Measurements from ENCODE around the gene EZH1. TPM values are rescaled to one million over a fixed set of nuclear protein-coding genes. Genes with fewer than 3 reads are reported as not detected.
A peak's percentile ranks its signal among the peaks of the same experiment; 100 is the strongest.

The EZH1 gene
- total RNA-seq, 1 experiment from 2014 or later, result 22.4 TPM

DNA sequence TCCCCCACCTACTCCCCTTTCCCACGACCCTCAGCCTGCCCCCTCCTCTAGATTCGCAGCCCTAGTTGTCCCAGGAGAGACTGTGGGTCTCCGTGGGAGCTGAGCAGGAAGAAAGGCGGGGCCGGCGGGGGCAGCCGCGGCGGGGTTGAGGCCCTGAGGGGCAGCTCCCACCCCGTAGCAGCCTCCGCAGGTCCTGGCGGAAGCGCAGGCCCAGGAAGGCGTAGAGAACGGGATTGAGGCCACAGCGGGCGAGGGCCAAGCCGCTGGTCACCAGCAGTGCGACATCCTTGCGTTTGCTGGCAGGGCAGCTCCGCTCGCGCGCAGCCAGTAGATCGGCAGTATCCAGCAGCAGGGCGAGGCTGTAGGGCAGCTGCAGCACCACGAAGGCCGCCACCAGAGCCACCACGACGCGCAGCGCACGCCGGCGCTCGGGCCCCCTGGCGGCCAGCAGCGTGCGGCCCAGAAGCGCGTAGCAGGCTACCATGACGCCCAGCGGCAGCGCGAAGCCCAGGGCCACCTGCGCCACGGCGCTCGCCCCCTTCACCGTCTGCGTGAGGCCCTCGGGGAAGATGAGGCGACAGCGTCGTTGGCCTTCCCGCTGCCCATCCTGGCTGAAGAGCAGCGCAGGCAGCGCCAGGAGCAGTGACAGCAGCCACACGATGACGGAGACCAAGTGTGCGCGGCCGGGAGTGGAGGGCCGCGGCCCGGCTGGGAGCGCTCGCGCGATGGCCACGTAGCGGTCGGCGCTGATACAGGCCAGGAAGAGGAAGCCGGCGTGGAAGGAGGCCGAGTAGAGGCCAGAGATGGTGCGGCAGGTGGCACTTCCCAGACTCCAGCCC, 65.1 kb downstream of the EZH1 start:
- Mint-ChIP-seq H3K36me3 (no peaks in the 10 kb centered on the region), H3K9me3 (no peaks in the 10 kb centered on the region), H3K4me1 (peaks cover 41% of the 10 kb centered on the region), H3K27ac (peak overlapping the region; percentile 86), H3K27me3 (ENCODE audit: low read depth) (peaks cover 22% of the 10 kb centered on the region), H3K4me3 (peak overlapping the region; percentile 66)
- ATAC-seq (peak; percentile 10), DNase-seq (ENCODE audit: low spot score) (peak; percentile 82)
- CTCF ChIA-PET, result interaction anchor here (0.6 to 6.5 kb wide), 33 partner anchors 10 to 249 kb away, joined by 3 to 122 read pairs (median 5); partner anchors contain the start of genes BECN1, PSMC3IP, PSME3 and RAMP2
- POLR2A ChIA-PET, result interaction anchor here (0.8 to 2.5 kb wide), 8 partner anchors 10 to 102 kb away, joined by 3 to 13 read pairs (median 4); partner anchors contain the start of genes PSMC3IP, RETREG3, TUBG1 and TUBG2
- TF ChIP-seq, protein P1, sequence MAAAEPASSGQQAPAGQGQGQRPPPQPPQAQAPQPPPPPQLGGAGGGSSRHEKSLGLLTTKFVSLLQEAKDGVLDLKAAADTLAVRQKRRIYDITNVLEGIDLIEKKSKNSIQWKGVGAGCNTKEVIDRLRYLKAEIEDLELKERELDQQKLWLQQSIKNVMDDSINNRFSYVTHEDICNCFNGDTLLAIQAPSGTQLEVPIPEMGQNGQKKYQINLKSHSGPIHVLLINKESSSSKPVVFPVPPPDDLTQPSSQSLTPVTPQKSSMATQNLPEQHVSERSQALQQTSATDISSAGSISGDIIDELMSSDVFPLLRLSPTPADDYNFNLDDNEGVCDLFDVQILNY (CRISPR knock-in tag; IDR thresholded peaks at IDR 0.05), result peak; percentile 99
- peak; percentile 30; the same call in 1 of the 2 replicates for TF ChIP-seq NFYB (CRISPR knock-in tag; conservative IDR thresholded peaks at IDR 0.05; ENCODE audit: low read depth)
- TF ChIP-seq, protein P2, sequence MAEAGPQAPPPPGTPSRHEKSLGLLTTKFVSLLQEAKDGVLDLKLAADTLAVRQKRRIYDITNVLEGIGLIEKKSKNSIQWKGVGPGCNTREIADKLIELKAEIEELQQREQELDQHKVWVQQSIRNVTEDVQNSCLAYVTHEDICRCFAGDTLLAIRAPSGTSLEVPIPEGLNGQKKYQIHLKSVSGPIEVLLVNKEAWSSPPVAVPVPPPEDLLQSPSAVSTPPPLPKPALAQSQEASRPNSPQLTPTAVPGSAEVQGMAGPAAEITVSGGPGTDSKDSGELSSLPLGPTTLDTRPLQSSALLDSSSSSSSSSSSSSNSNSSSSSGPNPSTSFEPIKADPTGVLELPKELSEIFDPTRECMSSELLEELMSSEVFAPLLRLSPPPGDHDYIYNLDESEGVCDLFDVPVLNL (CRISPR knock-in tag; IDR thresholded peaks at IDR 0.05; ENCODE audit: borderline replicate concordance, low read depth), result peak; percentile 87
- TF ChIP-seq, protein P3, sequence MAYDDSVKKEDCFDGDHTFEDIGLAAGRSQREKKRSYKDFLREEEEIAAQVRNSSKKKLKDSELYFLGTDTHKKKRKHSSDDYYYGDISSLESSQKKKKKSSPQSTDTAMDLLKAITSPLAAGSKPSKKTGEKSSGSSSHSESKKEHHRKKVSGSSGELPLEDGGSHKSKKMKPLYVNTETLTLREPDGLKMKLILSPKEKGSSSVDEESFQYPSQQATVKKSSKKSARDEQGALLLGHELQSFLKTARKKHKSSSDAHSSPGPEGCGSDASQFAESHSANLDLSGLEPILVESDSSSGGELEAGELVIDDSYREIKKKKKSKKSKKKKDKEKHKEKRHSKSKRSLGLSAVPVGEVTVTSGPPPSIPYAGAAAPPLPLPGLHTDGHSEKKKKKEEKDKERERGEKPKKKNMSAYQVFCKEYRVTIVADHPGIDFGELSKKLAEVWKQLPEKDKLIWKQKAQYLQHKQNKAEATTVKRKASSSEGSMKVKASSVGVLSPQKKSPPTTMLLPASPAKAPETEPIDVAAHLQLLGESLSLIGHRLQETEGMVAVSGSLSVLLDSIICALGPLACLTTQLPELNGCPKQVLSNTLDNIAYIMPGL (CRISPR knock-in tag; IDR thresholded peaks at IDR 0.05), result peak; percentile 100
- TF ChIP-seq PRRX2 (CRISPR knock-in tag; IDR thresholded peaks at IDR 0.05), result no peak
- TF ChIP-seq FOXK1 (CRISPR knock-in tag; IDR thresholded peaks at IDR 0.05), result peak; percentile 97
- TF ChIP-seq ZNF138 (CRISPR knock-in tag; conservative IDR thresholded peaks at IDR 0.05), result 0 out of 2 replicates have a peak, but pooled peaks have one; percentile 54
- TF ChIP-seq, protein P4, sequence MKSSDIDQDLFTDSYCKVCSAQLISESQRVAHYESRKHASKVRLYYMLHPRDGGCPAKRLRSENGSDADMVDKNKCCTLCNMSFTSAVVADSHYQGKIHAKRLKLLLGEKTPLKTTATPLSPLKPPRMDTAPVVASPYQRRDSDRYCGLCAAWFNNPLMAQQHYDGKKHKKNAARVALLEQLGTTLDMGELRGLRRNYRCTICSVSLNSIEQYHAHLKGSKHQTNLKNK (CRISPR knock-in tag; IDR thresholded peaks at IDR 0.05), result no peak
- TF ChIP-seq CREM (CRISPR knock-in tag; IDR thresholded peaks at IDR 0.05), result peak; percentile 87
- TF ChIP-seq, protein P5, sequence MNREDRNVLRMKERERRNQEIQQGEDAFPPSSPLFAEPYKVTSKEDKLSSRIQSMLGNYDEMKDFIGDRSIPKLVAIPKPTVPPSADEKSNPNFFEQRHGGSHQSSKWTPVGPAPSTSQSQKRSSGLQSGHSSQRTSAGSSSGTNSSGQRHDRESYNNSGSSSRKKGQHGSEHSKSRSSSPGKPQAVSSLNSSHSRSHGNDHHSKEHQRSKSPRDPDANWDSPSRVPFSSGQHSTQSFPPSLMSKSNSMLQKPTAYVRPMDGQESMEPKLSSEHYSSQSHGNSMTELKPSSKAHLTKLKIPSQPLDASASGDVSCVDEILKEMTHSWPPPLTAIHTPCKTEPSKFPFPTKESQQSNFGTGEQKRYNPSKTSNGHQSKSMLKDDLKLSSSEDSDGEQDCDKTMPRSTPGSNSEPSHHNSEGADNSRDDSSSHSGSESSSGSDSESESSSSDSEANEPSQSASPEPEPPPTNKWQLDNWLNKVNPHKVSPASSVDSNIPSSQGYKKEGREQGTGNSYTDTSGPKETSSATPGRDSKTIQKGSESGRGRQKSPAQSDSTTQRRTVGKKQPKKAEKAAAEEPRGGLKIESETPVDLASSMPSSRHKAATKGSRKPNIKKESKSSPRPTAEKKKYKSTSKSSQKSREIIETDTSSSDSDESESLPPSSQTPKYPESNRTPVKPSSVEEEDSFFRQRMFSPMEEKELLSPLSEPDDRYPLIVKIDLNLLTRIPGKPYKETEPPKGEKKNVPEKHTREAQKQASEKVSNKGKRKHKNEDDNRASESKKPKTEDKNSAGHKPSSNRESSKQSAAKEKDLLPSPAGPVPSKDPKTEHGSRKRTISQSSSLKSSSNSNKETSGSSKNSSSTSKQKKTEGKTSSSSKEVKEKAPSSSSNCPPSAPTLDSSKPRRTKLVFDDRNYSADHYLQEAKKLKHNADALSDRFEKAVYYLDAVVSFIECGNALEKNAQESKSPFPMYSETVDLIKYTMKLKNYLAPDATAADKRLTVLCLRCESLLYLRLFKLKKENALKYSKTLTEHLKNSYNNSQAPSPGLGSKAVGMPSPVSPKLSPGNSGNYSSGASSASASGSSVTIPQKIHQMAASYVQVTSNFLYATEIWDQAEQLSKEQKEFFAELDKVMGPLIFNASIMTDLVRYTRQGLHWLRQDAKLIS (CRISPR knock-in tag; IDR thresholded peaks at IDR 0.05; ENCODE audit: borderline replicate concordance), result peak; percentile 75; the same call in 1 of the 2 replicates
- TF ChIP-seq, protein P6, sequence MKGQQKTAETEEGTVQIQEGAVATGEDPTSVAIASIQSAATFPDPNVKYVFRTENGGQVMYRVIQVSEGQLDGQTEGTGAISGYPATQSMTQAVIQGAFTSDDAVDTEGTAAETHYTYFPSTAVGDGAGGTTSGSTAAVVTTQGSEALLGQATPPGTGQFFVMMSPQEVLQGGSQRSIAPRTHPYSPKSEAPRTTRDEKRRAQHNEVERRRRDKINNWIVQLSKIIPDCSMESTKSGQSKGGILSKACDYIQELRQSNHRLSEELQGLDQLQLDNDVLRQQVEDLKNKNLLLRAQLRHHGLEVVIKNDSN (CRISPR knock-in tag; IDR thresholded peaks at IDR 0.05), result peak; percentile 59; the same call in 1 of the 2 replicates
- TF ChIP-seq TCF7 (CRISPR knock-in tag; IDR thresholded peaks at IDR 0.05; ENCODE audit: low read depth), result 0 out of 2 replicates have a peak, but pooled peaks have one; percentile 84
- TF ChIP-seq, protein P7, sequence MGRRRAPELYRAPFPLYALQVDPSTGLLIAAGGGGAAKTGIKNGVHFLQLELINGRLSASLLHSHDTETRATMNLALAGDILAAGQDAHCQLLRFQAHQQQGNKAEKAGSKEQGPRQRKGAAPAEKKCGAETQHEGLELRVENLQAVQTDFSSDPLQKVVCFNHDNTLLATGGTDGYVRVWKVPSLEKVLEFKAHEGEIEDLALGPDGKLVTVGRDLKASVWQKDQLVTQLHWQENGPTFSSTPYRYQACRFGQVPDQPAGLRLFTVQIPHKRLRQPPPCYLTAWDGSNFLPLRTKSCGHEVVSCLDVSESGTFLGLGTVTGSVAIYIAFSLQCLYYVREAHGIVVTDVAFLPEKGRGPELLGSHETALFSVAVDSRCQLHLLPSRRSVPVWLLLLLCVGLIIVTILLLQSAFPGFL (CRISPR knock-in tag; IDR thresholded peaks at IDR 0.05; ENCODE audit: borderline replicate concordance), result 0 out of 2 replicates have a peak, but pooled peaks have one; percentile 78
- TF ChIP-seq, protein P8, sequence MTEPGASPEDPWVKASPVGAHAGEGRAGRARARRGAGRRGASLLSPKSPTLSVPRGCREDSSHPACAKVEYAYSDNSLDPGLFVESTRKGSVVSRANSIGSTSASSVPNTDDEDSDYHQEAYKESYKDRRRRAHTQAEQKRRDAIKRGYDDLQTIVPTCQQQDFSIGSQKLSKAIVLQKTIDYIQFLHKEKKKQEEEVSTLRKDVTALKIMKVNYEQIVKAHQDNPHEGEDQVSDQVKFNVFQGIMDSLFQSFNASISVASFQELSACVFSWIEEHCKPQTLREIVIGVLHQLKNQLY (CRISPR knock-in tag; IDR thresholded peaks at IDR 0.05), result peak; percentile 80; the same call in 1 of the 2 replicates
- peak; percentile 77 for TF ChIP-seq ZNF317 (CRISPR knock-in tag; IDR thresholded peaks at IDR 0.05; ENCODE audit: borderline replicate concordance, low read depth)
- TF ChIP-seq CREB1 (CRISPR knock-in tag; IDR thresholded peaks at IDR 0.05), result no peak
- TF ChIP-seq, protein P9, sequence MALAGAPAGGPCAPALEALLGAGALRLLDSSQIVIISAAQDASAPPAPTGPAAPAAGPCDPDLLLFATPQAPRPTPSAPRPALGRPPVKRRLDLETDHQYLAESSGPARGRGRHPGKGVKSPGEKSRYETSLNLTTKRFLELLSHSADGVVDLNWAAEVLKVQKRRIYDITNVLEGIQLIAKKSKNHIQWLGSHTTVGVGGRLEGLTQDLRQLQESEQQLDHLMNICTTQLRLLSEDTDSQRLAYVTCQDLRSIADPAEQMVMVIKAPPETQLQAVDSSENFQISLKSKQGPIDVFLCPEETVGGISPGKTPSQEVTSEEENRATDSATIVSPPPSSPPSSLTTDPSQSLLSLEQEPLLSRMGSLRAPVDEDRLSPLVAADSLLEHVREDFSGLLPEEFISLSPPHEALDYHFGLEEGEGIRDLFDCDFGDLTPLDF (CRISPR knock-in tag; IDR thresholded peaks at IDR 0.05), result peak; percentile 85
- TF ChIP-seq NR2C2 (CRISPR knock-in tag; IDR thresholded peaks at IDR 0.05), result peak; percentile 79
- TF ChIP-seq, protein P10, sequence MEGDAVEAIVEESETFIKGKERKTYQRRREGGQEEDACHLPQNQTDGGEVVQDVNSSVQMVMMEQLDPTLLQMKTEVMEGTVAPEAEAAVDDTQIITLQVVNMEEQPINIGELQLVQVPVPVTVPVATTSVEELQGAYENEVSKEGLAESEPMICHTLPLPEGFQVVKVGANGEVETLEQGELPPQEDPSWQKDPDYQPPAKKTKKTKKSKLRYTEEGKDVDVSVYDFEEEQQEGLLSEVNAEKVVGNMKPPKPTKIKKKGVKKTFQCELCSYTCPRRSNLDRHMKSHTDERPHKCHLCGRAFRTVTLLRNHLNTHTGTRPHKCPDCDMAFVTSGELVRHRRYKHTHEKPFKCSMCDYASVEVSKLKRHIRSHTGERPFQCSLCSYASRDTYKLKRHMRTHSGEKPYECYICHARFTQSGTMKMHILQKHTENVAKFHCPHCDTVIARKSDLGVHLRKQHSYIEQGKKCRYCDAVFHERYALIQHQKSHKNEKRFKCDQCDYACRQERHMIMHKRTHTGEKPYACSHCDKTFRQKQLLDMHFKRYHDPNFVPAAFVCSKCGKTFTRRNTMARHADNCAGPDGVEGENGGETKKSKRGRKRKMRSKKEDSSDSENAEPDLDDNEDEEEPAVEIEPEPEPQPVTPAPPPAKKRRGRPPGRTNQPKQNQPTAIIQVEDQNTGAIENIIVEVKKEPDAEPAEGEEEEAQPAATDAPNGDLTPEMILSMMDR (IDR thresholded peaks at IDR 0.05), result peak; percentile 70

All from WTC11 (cell line).